ENCODE data around the gene ARID1A. TPM values are rescaled to one million over a fixed set of nuclear protein-coding genes. Genes with fewer than 3 reads are reported as not detected.

Gene ARID1A
- total and polyA plus RNA-seq, 9 of the 15 experiments (the other 6 are each of a cell fraction or from before 2014, with no cell fraction given): 8.3 to 88.3 (median 22.5) TPM

DNA sequence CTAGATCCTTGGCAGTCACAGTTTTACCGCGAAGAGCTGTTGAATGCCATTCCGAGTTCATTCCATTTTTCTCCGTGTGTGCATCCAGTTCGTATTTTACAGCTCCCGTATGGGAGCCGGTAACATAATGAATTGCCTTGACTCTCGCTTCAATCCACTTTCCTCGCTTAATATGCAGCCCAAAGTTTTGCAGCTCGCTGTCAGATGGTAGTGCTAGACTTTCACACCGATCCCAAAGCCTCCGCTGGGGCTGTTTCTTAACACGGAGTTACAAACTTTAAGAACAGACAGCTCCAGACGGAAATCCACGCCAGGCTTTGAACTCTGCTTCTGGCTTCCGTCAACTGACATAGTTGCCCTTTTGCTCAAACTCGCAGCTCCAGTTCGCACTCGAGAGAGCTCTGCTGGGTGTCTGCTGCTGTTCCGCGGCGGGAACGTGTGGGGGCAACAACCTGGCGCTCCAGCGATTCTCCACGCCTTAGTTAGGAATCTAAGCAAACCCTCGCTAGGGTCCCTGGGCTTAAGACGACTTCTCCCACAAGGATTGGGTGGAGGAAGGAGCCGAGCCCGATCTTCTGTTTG lies 3.5 kb upstream of the ARID1A start (continued):
- TF ChIP-seq AFF1 (IDR thresholded peaks at IDR 0.05; ENCODE audit: low read depth in 1 of 2, partially characterized antibody in 2 of 2): peak in 1 of 2 experiments; percentile 87
- peak; percentile 89 to 97 for TF ChIP-seq ARNT (IDR thresholded peaks at IDR 0.05)
- TF ChIP-seq EP300 (IDR thresholded peaks at IDR 0.05; ENCODE audit: low read length): peak; percentile 54
- TF ChIP-seq ZFP30 (CRISPR knock-in tag; IDR thresholded peaks at IDR 0.05; ENCODE audit: borderline replicate concordance): no peak
- no peak for TF ChIP-seq ATF6 (CRISPR knock-in tag; IDR thresholded peaks at IDR 0.05)
- TF ChIP-seq, protein P1, sequence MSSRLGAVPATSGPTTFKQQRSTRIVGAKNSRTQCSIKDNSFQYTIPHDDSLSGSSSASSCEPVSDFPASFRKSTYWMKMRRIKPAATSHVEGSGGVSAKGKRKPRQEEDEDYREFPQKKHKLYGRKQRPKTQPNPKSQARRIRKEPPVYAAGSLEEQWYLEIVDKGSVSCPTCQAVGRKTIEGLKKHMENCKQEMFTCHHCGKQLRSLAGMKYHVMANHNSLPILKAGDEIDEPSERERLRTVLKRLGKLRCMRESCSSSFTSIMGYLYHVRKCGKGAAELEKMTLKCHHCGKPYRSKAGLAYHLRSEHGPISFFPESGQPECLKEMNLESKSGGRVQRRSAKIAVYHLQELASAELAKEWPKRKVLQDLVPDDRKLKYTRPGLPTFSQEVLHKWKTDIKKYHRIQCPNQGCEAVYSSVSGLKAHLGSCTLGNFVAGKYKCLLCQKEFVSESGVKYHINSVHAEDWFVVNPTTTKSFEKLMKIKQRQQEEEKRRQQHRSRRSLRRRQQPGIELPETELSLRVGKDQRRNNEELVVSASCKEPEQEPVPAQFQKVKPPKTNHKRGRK (tag; IDR thresholded peaks at IDR 0.05): no peak
- TF ChIP-seq, protein P2, sequence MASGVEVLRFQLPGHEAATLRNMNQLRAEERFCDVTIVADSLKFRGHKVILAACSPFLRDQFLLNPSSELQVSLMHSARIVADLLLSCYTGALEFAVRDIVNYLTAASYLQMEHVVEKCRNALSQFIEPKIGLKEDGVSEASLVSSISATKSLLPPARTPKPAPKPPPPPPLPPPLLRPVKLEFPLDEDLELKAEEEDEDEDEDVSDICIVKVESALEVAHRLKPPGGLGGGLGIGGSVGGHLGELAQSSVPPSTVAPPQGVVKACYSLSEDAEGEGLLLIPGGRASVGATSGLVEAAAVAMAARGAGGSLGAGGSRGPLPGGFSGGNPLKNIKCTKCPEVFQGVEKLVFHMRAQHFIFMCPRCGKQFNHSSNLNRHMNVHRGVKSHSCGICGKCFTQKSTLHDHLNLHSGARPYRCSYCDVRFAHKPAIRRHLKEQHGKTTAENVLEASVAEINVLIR (CRISPR knock-in tag; IDR thresholded peaks at IDR 0.05): no peak
- TF ChIP-seq, protein P3, sequence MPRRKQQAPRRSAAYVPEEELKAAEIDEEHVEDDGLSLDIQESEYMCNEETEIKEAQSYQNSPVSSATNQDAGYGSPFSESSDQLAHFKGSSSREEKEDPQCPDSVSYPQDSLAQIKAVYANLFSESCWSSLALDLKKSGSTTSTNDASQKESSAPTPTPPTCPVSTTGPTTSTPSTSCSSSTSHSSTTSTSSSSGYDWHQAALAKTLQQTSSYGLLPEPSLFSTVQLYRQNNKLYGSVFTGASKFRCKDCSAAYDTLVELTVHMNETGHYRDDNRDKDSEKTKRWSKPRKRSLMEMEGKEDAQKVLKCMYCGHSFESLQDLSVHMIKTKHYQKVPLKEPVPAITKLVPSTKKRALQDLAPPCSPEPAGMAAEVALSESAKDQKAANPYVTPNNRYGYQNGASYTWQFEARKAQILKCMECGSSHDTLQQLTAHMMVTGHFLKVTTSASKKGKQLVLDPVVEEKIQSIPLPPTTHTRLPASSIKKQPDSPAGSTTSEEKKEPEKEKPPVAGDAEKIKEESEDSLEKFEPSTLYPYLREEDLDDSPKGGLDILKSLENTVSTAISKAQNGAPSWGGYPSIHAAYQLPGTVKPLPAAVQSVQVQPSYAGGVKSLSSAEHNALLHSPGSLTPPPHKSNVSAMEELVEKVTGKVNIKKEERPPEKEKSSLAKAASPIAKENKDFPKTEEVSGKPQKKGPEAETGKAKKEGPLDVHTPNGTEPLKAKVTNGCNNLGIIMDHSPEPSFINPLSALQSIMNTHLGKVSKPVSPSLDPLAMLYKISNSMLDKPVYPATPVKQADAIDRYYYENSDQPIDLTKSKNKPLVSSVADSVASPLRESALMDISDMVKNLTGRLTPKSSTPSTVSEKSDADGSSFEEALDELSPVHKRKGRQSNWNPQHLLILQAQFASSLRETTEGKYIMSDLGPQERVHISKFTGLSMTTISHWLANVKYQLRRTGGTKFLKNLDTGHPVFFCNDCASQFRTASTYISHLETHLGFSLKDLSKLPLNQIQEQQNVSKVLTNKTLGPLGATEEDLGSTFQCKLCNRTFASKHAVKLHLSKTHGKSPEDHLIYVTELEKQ (CRISPR knock-in tag; IDR thresholded peaks at IDR 0.05): no peak
- TF ChIP-seq GTF2A2 (tag; IDR thresholded peaks at IDR 0.05): no peak
- no peak for TF ChIP-seq DMBX1 (CRISPR knock-in tag; IDR thresholded peaks at IDR 0.05; ENCODE audit: borderline replicate concordance)

Data from K562 (cell line).